Suppressor macrophage treated with lipopolysaccharide for 1 hour (primary cell): ENCODE measurements around the gene MAZ.

ENCODE experiments used
- DNase-seq, 3 donors: peaks; one replicate each; pipeline ENCODE4 v3.0.0-alpha.2; 2020 to 2022

Gene MAZ

DNA sequence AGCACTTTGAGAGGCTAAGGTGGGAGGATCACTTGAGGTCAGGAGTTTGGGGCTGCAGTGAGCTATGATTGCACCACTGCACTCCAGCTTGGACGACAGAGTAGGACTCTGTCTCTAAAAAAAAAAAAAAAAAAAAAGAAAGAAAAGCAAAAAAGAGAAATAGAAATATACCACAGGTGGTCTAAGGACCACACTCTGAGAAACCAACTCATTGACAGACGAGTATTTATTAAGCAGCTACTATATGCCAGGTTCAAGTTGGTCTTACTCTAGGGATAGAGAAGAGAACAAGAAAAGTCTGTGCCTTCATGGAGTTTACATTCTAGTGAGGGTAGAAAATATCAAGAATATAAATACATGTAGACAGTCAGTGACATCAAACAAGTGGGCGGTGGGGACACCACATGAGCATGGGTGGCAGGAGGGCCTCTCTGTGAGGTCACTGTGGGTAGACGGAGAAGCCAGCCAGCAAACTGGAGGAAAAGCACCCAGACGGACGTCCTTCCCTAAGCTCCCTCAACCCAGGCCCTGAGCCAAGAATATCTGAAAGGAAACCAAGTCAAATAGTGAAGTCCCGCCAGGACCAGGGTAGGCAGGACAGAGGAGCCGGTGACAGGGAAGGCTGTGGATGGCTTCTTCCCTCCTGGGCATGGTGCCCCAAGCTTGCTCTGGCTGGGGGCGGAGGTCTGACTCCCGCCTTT lies 52.0 kb downstream of the MAZ start:
- DNase-seq = peak; percentile 63 to 78 (median 74)

GRCh38 chr16:29858974-29859373 lies 52.6 kb downstream of the MAZ start:
- no peak for DNase-seq

DNA sequence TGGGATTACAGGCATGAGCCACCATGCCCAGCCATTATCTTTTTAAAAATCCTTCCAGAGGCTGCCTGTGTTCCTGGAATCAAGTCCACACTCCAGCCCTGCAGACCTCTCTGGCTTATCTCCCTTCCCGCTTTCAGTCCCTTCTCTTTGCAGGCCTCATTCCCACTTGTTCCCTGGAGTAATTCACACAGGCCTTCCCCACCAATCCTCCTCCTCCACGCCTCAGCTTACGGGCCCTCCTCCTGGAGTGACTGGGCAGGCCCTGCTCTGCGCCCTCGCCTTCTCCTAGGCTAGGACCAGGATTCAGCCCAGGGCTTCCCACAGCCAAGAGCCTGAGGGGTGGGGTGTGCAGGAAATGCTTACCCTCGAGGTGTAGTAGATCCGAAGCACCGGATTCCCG lies 53.9 kb downstream of the MAZ start:
- no peak for DNase-seq
